ENCODE measurements around the gene DOK5.

- no peak for TF ChIP-seq CTCF (IDR thresholded peaks at IDR 0.05; ENCODE audit: low read depth, low read length)
- no peak for TF ChIP-seq MAX (IDR thresholded peaks at IDR 0.05; ENCODE audit: low read depth, low read length)
- TF ChIP-seq POLR2A (IDR thresholded peaks at IDR 0.05; ENCODE audit: extremely low read depth, insufficient read length): no peak
- TF ChIP-seq MYC (IDR thresholded peaks at IDR 0.05; ENCODE audit: low read depth, low read length): no peak
Observed at GRCh38 chr20:54688476-54688875, 213.1 kb downstream of the DOK5 start.

Data from NB4 (cell line).